HG03378 (cell line): ENCODE measurements around the gene ALG8.
"Not testable (repeated sequence)": the region's sequence is repeated elsewhere in the genome, so short reads cannot be mapped to it uniquely, and the experiment has no call there.

Source experiments
- ATAC-seq: cut with Tn5 transposase; IDR thresholded peaks from one replicate; pipeline ENCODE4 v1.9.1; 2021; ENCODE audit warnings: mild to moderate bottlenecking, moderate library complexity; ENCODE audit not compliant: unreplicated experiment

Gene ALG8

DNA sequence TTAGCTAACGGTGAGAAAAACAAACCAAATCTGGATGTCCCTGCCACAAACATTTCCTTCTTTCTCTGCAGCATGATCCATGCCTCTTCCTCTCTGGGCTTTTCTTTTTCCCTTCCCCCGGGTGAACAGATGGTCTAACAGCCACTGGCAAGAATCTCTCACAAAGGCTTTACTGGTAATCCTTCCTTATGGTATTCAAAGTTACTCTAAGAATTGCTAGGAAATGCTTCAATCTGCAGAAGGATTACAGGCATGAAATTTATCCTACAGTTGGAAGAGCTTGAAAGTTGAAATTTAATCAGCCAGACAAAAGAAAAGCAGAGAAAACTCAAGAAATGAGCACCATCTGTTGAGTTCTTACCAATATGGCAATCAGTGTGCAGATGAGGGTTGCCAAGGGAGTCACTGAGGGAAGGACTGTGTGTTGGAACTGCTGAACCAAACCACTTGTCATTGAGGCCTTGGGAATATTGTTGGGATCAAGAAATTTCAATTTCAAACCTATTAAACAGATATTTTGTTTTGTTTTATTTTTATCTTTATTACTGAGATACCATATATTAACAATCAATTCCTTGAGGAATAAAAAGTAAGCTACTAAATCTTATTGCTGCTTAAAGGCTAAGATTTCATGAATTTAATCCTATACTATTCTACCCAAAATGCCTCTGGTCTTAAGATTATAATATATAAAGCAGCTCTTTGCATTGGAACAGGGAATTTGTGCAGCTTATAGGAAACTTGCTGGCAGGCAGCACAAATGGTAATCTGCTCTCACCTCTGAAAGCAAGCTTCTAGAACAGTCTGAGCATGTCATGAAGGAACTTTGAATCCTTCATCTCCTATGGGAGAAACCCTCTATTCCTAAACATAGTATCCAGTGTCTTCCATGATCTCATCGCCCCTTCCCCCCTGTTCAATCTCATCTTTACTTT lies 30.1 kb downstream of the ALG8 start:
- ATAC-seq = no peak

DNA sequence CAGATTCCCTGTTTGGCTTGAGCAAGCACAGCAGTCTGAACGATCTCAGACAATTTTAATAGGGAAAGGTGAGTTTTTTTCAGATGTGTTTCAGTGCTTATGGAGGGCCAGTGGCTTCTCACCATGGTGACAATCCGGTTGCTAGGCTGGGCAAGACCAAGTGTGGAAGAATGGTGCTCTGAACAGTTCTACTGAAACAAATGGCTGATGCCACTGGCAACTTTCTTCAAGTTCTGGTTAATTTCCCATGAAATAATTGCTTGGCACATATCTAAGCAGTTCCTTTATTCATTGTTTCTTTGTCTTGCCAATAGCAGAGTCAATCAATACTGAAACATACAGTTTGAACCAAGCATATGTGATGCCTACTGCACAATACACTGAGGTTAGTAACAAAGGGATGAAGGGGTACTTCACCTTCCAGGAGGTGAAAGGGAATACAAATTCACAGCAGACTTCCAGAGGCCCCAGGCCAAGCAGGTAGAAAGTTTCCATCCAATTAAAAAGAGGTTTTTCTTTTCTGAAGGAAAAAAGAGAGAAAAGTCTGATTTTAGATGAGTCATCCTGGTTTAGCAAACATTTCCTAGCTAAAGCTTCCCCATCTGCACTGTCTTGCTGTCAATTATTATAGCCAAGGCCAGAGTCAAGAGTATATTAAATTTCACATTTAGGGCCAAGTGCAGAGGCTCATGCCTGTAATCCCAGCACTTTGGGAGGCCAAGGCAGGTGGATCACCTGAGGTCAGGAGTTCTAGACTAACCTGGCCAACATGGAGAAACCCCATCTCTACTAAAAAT lies 38.6 kb downstream of the ALG8 start:
- no peak for ATAC-seq

DNA sequence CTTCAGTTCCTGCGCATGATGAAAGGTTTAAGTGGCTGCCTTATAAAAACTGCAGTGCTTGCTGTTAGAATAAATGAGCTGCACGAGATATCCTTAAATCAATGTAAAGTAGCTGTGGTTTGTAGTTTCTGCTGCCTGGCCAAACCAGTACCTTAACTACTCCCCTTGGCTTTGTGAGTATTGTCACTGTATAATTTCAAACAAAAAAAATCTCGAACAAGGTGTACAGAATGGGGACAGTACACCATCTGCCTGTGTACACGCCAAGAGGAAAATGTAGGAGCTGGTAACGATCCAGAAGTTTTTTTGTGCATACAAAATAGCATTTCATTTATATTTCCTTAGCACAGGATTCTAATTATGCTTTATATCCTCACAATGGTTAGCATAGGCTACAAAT lies 39.2 kb downstream of the ALG8 start:
- no peak for ATAC-seq

DNA sequence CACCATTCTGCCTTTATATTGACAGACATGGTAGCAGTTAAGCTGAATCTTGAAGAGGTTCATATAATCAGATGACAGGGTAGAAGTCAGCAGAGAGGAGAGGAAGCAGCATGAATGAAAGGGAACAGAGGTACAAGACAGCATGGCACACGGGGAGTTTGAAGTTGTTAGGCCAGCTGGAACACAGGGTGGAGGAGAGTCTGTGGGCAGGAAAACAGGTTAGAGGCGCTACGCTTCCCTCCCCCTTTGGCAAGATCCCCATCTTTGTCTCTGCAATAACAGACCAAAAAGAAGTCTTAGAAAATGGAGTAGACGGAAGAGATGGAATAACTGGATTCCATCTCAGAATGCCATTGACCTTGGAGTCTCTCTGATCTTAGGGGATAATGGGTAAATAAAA lies 39.8 kb downstream of the ALG8 start:
- ATAC-seq = no peak

DNA sequence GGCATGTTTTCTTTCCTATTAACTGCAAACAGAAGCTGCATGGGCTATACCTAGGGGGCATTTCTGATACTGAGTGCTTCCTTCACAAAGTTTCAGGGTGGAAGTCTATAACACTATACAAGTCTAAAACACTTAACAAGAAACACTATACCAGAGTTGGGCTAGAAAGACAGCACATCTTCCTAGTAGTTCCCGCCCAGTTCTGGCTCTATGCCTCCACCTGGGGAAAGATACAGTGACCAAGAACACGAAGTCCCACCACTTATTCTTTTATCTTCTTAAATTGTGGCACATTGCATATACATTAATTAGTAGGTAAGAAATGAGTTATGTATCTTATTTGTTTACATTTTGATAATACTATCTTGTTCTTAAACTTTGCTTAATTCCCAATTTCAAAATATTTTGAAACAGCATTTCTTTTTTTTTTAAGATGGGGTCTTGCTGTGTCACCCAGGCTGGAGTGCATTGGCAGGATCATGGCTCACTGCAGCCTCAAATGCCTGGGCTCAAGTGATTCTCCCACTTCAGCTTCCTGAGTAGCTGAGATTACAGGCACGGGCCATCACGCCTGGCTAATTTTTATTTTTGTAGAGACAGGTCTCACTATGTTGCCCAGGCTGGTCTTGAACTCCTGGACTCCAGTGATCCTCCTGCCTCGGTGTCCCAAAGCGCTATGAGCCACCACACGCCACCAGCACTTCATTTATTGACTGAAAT lies 41.6 kb downstream of the ALG8 start:
- ATAC-seq = no peak

DNA sequence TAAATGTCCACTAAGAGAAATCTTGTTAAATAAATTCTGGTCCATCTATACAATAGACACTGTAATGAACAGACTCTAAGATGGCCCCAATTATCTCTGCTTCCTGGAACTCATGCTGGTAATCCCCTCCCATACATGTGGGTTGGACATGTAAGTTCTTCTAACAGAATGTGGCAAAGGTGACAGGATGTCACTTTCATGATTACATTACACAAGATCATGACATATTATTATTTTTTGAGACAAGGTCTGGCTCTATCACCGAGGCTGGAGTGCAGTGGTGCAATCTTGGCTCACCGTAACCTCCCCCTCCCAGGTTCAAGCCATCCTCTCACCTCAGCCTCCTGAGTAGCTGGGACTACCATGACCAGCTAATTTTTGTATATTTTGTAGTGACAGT lies 45.2 kb downstream of the ALG8 start:
- ATAC-seq = no peak

DNA sequence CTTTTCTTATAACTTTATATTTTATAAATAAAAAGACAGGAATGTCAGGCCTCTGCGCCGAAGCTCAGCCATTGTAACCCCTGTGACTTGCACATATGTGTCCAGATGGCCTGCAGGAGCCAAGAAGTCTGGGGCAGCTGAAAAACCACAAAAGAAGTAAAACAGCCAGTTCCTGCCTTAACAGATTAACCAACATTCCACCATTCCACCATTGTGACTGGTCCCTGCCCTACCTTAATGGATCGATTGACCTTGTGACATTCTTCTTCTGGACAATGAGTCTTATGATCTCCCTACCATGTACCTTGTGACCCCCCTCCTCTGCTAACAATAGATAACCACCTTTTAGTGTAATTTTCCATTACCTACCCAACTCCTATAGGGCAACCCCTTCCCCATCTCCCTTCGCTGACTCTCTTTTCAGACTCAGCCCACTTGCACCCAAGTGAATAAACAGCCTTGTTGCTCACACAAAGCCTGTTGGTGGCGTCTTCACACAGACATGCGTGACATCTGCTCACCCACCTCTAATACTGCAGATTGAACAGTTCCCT lies 52.8 kb downstream of the ALG8 start:
- ATAC-seq = not testable (repeated sequence)

DNA sequence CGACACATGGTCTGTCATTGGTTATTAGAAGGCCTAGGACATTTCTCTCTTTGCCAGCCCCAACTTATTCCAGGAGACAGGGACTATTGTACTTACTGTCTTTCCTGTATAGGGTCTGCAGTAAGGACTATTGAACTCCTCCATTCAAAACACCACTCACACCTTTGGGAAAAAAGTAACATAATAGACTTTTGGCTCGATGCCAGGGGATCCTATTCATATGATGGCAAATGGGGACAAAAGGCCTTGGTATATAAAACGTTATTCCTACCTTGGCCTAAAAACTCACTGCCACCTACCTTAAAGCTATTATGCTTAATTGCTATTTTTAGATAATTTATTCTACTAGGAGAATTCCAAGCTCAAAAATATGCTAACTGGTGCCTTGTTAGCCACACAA lies 53.5 kb downstream of the ALG8 start:
- no peak for ATAC-seq

DNA sequence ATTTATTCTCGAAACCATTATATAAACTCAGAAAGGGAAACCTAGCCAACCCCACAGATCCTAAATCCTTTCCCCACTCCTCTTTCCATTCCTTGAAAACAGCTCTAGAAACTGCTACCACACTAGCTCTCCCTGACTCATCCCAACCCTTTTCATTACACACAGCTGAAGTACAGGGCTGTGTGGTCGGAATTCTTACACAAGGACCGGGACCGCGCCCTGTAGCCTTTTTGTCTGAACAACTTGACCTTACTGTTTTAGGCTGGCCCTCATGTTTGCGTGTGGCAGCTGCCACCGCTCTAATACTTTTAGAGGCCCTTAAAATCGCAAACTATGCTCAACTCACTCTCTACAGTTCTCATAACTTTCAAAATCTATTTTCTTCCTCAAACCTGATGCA lies 54.9 kb downstream of the ALG8 start:
- ATAC-seq = not testable (repeated sequence)

DNA sequence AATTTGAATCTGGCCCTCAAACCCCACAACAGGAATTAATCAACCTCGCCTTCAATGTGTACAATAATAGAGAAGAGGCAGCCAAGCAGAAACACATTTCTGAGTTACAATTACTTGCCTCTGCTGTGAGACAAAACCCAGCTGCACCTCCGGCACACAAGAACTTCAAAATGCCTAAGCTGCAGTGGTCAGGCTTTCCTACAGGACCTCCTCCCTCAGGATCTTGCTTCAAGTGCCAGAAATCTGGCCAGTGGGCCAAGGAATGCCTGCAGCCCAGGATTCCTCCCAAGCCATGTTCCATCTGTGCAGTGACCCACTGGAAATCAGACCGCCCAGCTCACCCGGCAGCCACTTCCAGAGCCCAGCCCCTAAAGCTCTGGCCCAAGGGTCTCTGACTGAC lies 56.4 kb downstream of the ALG8 start:
- ATAC-seq = no peak

DNA sequence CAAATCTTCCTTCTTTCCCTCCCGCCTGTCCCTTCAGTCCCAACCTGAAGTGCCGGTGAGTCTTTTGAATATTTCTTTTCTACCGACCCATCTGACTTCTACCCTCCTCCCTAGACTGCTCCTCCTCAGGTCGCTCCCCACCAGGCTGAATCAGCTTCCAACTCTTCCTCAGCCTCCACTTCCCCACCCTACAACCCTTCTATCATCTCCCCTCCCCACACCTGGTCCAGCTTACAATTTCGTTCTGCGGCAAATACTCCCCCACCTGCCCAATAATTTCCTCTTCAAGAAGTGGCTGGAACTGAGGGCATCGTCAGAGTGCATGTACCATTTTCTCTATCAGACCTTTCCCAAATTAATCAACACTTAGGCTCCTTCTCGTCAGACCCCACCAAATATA lies 57.3 kb downstream of the ALG8 start:
- no peak for ATAC-seq

DNA sequence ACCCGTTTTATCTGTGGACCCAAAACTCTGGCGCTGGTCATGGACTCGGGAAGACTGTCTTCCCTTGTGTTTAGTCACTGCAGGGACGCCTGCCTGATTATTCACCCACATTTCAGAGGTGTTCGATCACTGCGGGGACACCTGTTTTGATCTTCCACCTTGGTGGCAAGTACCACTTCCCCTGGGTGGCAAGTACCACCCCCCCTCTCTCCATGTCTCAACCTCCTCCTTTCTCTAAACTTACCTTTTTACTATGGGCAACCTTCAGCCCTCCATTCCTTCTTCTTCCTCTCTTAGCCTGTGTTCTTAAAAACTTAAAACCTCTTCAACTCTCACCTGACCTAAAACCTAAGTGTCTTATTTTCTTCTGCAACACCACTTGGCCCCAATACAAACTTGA lies 57.8 kb downstream of the ALG8 start:
- ATAC-seq = no peak

DNA sequence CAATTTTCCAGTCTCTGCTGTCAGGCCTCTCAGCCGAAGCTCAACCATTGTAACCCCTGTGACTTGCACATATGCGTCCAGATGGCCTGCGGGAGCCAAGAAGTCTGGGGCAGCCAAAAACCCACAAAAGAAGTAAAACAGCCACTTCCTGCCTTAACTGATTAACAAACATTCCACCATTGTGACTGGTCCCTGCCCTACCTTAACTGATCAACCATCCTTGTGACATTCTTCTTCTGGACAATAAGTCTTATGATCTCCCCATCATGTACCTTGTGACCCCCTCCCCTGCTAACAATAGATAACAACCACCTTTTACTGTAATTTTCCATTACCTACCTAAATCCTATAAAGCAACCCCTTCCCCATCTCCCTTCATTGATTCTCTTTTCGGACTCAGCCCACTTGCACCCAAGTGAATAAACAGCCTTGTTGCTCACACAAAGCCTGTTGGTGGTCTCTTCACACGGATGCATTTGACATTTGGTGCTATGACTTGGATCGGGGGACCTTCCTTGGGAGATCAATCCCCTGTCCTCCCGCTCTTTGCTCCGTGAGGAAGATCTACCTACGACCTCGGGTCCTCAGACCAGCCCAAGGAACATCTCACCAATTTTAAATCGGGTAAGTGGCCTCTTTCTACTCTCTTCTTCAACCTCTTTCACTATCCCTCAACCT lies 58.5 kb downstream of the ALG8 start:
- ATAC-seq = no peak

DNA sequence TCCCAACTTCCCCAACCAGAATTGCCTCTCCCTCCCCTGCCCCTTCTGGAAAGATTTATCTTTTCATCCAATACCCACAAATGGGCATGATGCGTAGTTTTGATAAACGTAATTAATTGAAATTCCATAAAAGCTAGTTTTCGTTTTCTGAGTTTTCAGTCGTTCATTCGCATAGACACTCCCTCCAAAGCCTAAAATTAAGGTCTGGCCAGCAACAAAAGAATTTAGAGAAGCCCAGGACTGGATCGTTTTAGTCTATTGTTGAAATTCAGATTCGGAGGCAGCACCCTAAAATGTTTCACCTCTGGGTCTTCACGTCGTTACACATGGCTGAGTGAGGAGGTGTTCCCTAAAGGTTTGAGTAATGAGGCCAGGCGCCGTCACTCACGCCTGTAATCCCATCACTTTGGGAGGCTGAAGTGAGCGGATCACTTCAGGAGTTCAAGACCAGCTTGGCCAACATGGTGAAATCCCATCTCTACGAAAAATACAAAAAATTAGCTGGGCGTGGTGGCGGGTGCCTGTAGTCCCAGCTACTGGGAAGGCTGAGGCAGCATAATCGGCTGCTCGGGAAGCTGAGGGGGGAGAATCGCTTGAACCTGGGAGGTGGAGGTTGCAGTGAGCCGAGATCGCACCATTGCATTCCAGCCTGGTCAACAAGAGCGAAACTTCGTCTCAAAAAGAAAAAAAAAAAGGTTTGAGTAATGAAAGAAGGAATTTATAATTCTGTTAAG lies 59.2 kb downstream of the ALG8 start:
- ATAC-seq = no peak

DNA sequence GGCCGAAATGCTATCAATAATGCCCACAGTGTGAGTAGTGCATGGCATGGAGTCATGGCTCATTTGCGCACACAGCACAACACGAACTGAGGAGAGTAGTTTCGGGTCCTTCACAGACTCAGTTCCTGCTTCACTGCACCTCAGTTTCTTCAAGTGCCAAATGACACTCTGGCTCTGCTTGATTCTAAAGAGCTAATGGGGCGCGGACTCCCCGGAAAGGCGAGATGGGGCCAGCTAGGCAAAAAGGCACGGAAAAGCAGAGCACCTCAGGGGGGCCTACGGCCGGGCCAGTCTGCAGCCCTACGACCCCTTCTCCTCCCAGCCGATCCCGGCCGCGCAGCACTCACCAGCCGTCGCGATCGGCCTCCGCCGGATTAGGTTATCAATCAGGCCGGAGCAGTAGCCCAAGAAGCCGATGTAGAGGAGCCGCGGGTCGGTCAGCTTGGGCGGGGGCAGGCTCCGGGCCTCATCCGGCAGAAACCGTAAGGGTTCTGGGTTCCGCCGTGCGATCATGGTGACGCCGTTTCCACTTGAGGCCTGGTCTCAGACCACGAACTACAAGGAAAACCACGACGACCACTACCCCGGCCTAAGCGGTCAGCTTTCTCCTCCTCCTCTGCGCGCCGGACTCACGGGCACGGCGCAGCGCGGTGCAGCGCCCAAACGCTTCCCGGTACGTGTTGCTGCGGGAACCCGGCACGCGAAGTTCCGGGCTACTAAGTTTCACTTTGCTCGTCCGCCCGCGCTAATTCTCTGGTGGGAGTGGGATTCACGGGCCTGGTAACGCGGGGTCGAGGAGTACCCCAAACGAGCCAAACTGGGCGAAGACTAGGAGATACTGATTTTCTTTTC lies 60.0 kb downstream of the ALG8 start, which contains the start of gene NDUFC2:
NDUFC2 (minus strand) TSS at position 631 of the 852 bp plus-strand sequence; CDS start at position 513, 118 bp downstream.
- ATAC-seq = peak; percentile 67

DNA sequence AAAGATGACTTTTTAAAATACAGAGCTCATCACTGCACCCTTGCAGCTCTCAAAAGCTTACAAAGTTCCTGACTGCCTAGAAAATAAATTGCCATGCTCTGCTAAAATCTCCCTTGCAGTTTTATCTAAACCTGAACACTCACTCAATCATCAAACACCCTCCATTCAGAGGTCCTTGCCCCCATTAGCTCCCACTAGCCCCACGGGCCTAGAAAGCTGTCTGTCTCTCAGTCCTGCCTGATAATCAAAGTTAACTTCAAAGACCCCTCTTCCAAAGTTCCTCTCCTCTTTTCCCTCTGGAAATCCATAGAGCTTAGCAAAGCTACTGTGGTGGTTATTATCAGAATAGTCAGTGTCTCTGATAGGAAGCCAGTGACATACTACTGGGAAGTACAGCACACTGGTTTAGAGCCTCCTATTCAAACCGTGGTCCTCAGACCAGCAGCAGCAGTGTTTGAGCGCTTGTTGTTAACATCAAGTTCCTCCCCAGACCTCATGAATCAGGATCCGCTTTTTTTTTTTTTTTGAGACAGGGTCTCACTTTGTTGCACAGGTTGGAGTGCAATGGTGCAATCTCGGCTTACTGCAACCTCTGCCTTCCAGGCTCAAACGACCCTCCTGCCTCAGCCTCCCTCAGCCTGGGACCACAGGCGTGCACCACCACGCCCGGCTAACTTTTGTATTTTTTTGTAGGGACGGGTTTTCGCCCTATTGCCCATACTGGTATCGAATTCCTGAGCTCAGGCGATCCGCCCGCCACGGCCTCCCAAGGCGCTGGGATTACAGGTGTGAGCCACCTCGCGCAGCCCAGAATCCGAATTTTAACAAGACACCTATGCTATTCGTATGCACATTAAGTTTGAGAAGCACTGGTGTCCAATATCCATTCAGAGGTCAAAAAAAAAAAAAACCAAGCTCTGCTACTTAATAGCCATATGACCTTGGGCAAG lies 60.9 kb downstream of the ALG8 start:
- no peak for ATAC-seq

DNA sequence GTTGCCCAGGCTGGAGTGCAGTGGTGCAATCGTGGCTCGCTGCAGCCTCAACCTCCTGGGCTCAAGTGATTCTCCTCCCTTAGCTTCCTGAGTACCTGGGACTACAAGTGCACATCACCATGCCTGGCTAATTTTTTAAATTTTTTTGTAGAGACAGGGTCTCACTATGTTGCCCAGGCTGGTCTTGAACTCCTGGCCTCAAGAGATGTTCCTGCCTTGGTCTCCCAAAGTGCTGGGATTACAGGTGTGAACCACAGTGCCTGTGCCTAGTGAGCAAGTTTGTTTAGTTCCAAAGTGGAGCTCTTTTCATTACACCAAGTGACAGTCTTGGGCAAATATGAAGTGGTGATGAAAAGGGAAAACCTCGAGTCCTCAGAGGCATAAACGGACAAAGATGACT lies 61.8 kb downstream of the ALG8 start:
- not testable (repeated sequence) for ATAC-seq
